ENCODE results near the gene CARD19.

DNA sequence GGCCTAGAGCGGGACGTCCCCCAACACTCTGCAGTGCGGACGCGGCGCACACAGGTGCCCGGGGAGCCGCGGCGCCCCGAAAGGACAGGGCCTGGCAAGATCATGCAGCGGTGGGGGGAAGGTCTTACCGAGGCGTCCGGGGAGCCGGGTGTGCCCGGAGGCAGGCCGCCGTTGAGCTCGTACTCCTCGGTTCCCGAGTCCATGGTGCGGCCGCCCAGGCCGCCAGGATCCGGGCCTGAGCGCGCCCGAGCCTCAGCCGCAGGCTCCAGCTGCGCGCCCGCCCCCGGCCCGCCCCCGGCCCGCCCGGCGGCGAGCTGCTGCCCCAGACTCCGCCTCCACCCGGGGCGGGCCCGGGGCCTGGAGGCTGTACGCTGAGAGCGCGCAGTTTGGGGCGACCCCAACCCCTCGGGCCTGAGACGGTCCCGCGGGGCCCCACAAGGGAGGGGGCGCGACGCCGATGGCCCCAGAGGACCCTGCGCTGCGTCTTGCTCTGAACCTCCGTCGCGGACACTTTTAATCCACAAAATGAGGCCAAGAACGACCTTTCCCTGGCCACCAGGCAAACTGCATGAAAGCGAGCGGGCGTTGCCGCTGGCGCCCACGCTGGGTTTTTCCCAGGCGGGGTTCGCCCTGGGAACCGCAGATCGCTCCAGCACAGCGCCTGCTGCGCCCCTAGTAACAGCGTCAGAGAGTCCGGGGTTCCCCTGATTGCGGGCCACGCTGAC is 38.2 kb downstream of the CARD19 start, which contains the start of gene NINJ1:
- TF ChIP-seq, protein P1, sequence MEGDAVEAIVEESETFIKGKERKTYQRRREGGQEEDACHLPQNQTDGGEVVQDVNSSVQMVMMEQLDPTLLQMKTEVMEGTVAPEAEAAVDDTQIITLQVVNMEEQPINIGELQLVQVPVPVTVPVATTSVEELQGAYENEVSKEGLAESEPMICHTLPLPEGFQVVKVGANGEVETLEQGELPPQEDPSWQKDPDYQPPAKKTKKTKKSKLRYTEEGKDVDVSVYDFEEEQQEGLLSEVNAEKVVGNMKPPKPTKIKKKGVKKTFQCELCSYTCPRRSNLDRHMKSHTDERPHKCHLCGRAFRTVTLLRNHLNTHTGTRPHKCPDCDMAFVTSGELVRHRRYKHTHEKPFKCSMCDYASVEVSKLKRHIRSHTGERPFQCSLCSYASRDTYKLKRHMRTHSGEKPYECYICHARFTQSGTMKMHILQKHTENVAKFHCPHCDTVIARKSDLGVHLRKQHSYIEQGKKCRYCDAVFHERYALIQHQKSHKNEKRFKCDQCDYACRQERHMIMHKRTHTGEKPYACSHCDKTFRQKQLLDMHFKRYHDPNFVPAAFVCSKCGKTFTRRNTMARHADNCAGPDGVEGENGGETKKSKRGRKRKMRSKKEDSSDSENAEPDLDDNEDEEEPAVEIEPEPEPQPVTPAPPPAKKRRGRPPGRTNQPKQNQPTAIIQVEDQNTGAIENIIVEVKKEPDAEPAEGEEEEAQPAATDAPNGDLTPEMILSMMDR (IDR thresholded peaks at IDR 0.05) = no peak
- TF ChIP-seq POLR2AphosphoS5 (IDR thresholded peaks at IDR 0.05; ENCODE audit: low read depth, low read length) (no peak), TCF7L2 (IDR thresholded peaks at IDR 0.05; ENCODE audit: low read depth, low read length) (no peak), REST (IDR thresholded peaks at IDR 0.05; ENCODE audit: insufficient read depth in 1 of 2, low read depth in 2 of 2, low read length in 1 of 2) (no peak), SIN3A (IDR thresholded peaks at IDR 0.05; ENCODE audit: borderline replicate concordance, insufficient read depth, low read depth, low read length) (no peak)
